GM21825 (cell line): ENCODE data around the gene RERE.
"Not testable (repeated sequence)": the region's sequence is repeated elsewhere in the genome, so short reads cannot be mapped to it uniquely, and the experiment has no call there.

ENCODE experiments used
- ATAC-seq: cut with Tn5 transposase; IDR thresholded peaks from one replicate; pipeline ENCODE4 v1.9.1; 2021; ENCODE audit warnings: mild to moderate bottlenecking, moderate library complexity; ENCODE audit not compliant: unreplicated experiment

Gene RERE

DNA sequence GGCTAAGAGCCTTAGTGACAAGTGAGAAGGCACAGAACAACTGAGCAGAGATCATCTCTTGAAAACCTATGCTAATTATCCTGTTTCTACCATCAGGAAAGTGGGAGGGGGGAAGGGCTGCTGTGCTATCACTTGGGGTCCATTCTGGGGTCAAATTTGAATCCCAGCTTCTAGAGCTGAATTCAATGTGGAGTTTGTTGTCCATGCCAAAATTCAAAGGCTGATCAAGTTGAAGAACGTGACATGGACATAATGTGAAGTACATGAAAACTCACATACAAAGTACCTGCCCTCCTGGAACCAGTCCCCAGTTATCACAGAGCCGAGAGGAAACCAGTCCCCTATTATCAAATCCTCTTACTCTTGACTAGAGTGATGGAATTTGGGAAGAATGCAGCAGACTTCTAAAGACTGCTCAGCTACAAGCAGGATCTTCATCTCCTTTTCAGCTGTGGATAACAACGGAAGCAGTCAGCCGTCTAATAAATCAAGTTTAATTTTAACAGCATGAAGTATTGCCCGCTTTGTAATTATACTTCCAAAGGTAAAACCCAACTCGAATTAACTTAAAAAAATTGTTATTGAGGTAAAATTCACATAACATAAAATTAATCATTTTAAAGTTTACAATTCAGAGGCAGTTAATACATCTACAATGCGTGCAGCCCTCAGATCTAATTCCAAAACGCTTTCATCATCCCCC, 421.2 kb downstream of the RERE start:
- ATAC-seq, result no peak

- no peak for ATAC-seq
These were observed 422.0 kb downstream of the RERE start for GRCh38 chr1:8395433-8395866.

GRCh38 chr1:8394456-8395321, 422.8 kb downstream of the RERE start:
- ATAC-seq, result no peak

DNA sequence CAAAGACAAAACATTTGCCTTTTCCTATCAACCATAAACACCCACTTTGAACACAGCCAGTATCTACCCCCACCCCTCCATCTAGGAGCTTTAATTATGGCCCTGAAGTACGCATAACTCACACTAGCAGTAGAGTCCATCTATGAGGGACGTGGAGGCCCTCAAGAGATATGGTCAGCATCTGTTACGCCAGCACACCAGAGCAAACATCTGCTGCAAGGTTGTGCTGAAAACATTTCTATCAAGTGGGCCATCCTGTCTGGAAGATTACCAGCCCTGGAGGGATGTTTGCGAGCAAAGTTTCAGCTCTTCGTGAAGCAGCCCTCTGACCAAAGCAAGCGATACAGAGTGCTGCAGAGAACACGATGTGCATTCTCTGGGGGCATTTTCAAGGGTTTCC, 424.9 kb downstream of the RERE start:
- no peak for ATAC-seq

GRCh38 chr1:8390707-8391106, 426.7 kb downstream of the RERE start:
- no peak for ATAC-seq

DNA sequence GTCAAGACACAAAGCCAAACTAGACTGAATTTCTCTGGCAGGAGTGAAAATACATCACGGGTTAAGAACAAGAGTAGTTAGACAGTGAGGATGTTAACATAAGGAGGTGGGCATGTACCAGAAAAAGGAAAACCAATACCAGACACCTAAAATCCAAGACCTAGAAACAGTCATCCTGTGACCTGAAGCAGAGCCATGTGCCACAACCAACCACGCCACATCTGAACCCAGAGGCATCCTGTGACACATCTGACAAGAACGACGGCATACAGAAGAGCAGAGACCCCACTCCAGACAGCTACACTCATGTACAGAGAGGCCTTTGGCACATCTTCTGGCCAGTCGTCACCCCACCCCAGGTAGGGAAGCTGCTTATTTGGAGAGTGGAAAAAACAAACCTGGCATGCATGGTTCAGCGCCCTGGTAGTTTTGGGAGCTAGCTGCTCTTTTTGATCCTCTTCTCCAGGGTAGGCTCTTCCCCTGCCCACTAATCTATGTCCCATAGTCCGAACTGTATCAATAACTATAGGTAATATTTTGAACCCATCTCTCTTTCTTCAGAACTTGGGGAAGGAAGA, 427.4 kb downstream of the RERE start:
- no peak for ATAC-seq

DNA sequence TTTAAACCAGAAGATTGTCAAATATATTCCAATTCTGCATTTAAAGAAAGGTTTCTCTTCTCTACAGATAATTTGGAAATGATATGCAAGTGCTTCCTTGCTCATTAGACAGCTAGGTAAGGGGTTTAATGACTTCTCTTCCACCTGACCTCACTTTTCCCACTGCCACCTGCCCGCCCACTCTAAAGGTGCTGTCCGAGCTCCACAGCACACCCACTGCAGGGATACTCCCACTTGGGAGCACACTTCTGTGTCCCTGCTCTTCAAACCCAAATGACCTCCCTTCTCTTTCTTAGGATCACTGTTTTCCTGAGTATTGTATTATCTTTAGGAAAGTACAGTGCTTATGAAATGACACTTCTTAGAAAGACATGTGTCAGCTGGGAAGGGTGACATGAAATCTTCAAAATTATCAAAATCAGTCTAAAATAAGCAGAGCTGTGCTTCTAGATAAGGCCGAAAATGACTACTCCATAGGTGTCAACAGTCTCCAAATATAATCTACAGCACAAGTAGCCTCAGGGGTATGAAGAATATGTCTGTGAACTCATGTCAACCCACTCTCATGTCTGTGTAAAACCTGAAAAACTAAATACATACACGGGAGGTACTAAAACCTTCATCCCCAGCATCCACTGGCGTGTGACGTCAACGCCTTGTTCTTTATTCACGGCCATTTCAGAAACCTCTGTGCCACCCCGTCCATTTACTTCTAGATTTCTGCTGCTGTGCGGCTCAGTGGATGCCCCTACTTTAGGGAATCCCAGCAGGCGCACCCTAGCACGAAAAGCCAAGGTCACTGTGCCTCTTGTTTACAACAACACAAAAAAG, 428.5 kb downstream of the RERE start:
- ATAC-seq, result no peak

DNA sequence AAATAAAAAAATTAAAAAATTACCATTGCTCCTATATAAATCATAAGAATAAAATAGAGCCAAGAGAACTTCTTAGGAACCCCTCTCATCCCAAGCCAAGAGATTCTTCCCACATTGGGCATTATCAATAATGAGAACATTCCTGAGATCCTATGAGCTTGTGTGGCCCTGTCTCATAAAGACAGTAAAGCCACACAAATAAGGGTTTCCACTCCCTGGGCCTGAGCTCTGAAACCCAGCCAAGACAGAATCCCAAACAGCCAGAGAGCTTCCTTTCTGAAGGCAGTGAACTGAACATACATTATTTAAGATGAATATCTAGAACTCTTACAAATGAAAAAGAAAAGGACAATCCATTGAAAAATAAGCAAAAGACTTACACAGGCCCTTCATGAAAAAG, 431.2 kb downstream of the RERE start:
- ATAC-seq, result no peak

GRCh38 chr1:8384577-8384976, 432.9 kb downstream of the RERE start:
- ATAC-seq, result no peak

DNA sequence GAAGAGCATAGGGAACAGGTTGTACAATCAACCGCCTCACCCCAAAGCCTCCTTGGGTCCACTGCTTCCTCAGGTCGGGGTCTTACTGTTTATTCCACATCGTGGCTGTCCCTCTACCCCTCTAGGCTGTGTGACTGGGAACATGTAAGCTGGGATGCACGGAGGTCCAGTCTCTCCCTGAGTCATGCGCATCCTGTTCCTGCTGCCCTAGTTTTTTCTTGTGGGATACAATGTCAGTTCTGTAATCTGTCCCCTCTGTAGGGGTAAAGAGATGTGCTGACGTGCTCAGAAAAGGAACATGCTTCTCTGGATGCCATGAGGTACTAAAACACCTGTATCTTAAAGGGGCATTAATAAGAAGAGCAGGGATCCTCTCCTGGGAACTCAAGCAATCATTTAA, 433.4 kb downstream of the RERE start:
- ATAC-seq, result no peak

- no peak for ATAC-seq
These were observed 434.6 kb downstream of the RERE start for GRCh38 chr1:8382608-8383505.

DNA sequence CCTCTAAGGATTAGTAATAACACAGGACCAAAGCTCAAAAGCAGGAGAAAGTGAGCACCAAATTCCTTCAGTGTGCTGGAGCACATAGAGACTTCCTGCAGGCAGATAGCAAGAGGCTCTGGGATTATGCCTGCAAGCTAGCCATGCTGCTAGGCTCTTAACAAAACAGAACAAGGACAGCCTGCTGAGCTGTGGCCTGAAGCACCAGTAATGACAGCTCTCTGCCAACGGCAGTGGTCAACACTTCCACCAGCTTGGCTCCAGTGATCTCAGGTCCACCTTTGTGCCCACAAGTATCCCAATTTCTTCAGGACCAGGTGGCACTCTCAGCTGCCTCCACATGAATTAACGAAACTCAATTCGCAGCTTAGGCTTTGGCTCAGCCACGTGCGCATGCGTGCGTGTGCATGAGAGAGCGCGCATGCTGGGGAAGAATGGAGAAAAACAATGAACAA, 435.4 kb downstream of the RERE start:
- no peak for ATAC-seq

- no peak for ATAC-seq
These were observed 435.8 kb downstream of the RERE start for GRCh38 chr1:8381618-8382017.

GRCh38 chr1:8380310-8380709, 437.1 kb downstream of the RERE start:
- ATAC-seq, result not testable (repeated sequence)

DNA sequence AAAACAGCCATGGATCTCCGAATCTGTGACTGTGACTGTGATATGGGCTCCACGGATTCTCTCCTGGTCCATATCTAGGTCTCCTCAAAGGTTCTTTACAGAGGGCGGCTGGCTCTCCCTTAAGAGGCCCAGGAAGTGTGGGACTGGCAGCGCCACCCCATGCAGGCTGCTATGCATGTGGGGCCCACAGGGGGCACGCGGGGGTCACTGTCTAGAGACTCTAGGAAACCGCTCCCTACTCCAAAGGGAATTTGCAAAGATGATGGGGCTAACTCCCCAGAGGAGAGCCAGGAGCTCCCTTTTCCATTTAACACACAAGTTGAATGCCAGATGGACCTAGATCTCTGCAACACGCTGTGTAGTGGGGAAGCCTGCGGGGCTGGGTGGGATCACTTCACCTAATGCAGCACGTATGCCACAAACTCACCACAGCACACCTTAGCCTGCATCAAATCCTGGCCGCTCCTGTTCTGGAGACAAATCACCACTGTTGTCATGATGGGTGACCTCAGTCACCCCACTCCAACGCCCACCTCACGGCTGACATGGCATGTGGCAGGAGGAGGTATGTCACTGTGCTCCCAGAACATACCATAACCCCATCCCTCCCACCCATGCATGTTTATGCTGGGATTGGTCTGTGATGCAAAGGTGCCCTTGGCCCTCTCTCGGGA, 437.8 kb downstream of the RERE start:
- ATAC-seq, result no peak

- no peak for ATAC-seq
These were observed 438.4 kb downstream of the RERE start for GRCh38 chr1:8378981-8379470.

DNA sequence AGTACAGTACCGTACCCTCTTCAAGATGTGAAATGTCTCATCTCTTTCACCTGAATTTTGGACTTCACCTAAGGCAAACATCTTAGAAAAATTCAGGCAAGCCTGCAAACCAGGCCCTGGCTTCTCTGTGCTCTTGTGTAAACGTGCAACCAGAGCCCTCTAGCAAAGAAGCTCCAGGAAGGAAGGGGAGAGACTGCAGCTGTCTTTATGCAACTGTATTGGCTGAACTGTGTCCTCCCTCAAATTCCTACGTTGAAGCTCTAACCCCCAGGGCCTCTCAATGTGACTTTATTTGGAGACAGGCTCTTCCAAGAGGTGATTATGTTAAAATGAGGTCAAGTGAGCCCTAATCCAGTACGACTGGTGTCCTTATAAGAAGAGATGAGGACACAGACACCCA, 439.3 kb downstream of the RERE start:
- ATAC-seq, result no peak

DNA sequence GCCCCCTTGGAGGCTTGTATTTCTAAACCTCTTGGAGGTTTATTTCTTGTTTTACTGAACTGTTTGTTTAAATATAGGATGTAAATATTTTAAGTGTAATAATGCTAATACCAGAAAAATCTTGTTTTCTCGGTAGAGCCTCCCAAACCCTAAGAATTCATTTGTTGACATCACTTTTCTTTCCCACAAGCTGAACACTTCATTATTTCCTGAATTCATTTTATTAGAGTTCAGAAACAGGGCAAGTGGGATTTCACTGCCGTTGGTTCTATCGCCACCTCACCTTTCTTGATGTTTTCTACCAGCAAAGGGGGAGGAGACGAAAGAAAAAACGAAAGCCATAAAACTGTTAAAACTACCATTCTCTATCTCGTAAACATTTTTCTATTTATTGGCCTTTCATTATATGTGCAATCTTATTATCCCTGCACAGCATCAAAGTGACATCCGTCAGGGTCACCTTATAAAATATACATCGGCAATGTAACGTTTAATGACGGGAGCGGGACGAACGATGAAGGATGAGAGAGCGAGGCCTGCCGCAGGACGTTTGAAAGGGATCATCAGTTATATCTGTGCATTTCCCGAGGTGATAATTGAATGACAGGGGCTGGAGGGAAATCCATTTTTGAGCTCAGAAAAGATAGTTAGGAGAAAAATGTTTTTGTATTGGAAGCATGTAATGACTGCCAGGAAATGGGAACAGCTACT, 440.0 kb downstream of the RERE start:
- no peak for ATAC-seq
